ENCODE results near the gene SNRNP48.

SNRNP48 gene

GRCh38 chr6:7543789-7544424, 46.1 kb upstream of the SNRNP48 start:
- TF ChIP-seq, protein P1, sequence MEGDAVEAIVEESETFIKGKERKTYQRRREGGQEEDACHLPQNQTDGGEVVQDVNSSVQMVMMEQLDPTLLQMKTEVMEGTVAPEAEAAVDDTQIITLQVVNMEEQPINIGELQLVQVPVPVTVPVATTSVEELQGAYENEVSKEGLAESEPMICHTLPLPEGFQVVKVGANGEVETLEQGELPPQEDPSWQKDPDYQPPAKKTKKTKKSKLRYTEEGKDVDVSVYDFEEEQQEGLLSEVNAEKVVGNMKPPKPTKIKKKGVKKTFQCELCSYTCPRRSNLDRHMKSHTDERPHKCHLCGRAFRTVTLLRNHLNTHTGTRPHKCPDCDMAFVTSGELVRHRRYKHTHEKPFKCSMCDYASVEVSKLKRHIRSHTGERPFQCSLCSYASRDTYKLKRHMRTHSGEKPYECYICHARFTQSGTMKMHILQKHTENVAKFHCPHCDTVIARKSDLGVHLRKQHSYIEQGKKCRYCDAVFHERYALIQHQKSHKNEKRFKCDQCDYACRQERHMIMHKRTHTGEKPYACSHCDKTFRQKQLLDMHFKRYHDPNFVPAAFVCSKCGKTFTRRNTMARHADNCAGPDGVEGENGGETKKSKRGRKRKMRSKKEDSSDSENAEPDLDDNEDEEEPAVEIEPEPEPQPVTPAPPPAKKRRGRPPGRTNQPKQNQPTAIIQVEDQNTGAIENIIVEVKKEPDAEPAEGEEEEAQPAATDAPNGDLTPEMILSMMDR (IDR thresholded peaks at IDR 0.05; ENCODE audit: extremely low read depth, missing control alignments): no peak
- no peak for DNase-seq (ENCODE audit: low spot score)

DNA sequence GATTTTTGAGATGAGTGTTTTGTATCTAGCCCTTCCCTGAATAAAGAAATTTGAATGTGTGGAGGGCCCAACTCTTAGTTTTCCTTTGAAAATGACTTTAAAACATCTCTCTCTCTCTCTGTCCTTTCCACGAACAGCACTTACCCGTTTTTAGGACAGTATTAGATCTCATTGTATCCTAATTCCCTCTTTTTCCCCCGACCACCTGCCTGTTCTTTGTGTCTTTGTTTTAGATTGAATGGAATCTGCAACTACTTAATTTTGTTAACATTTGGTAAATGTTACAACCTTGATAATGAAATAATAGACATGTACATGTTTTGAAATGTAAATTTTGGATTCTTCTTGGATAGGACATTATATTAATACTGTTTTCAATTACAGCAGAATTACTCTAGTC, 45.4 kb upstream of the SNRNP48 start:
- TF ChIP-seq, protein P1 (IDR thresholded peaks at IDR 0.05; ENCODE audit: extremely low read depth, missing control alignments): no peak
- no peak for DNase-seq (ENCODE audit: low spot score)

DNA sequence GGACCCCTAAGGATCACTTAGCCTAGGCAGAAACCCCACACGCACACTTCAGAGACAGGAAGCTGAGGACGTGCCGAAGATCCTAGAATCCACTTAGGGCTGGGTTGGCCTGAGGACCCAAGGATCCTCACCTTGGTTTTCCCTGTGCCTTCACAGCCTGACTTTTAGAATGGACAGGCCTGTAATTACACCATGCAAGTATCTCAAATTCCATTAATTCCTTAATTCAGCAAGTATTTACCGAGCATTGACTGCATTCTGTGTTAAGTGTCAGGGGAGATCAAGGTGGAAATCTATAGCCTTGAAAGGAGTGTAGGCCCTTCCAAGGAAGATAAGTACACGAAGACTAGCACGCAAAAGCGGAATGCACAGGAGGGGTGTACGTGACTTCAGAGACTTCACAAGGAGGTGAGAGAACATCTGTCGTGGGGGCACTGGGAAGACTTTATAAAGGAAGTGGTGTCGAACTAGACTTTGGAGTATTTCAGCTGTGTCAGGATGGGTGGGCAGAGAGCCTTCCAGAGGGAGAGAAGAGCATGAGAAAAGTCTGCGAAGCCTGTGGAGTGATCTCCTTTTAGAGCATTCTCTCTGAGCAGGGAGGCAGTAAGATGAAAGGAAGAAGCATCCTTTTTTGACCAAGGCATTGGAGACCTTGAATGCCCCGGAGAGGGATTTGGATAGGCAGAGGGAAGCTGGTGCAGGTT, 44.5 kb upstream of the SNRNP48 start:
- TF ChIP-seq, protein P1 (IDR thresholded peaks at IDR 0.05; ENCODE audit: extremely low read depth, missing control alignments): no peak
- DNase-seq (ENCODE audit: low spot score): no peak

- TF ChIP-seq, protein P1 (IDR thresholded peaks at IDR 0.05; ENCODE audit: extremely low read depth, missing control alignments): no peak
These were observed 44.0 kb upstream of the SNRNP48 start for GRCh38 chr6:7546020-7546369.

GRCh38 chr6:7546383-7546782, 43.6 kb upstream of the SNRNP48 start:
- DNase-seq (ENCODE audit: low spot score): no peak
- TF ChIP-seq, protein P1 (IDR thresholded peaks at IDR 0.05; ENCODE audit: extremely low read depth, missing control alignments): no peak

More at GRCh38 chr6:7546020-7546369, 44.0 kb upstream of the SNRNP48 start:
- no peak for DNase-seq (ENCODE audit: low spot score)

- no peak for DNase-seq (ENCODE audit: low spot score)
- TF ChIP-seq, protein P1 (IDR thresholded peaks at IDR 0.05; ENCODE audit: extremely low read depth, missing control alignments): no peak
These were observed 43.1 kb upstream of the SNRNP48 start for GRCh38 chr6:7546896-7547295.

DNA sequence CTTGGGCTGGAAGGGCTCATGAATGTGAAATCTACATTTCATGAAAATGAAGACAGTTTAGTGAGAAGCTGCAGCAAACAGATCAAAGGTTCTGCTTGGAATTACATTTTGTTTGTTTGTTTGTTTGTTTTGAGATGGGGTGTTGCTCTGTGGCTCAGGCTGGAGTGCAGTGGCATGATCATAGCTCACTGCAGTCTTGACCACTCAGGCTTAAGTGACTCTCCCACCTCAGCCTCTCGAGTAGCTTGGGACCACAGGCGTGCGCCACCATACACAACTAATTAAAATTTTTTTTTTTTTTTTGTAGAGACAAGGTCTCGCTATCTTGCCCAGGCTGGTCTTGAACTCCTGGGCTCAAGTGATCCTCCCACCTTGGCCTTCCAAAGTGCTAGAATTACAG, 42.7 kb upstream of the SNRNP48 start:
- DNase-seq (ENCODE audit: low spot score): no peak
- TF ChIP-seq, protein P1 (IDR thresholded peaks at IDR 0.05; ENCODE audit: extremely low read depth, missing control alignments): no peak
